CD4-positive, CD25-positive, alpha-beta regulatory T cell (primary cell): ENCODE data around the gene DCAF15. TPM values are rescaled to one million over a fixed set of nuclear protein-coding genes. Genes with fewer than 3 reads are reported as not detected.

Source experiments
- ATAC-seq, 2 donors: fragments of 150-1000 bp; cut with Tn5 transposase; one replicate each; pipeline ENCODE4 v1.10.0; 2021; ENCODE audit warnings: low read depth in 2 of 2, moderate number of reproducible peaks in 2 of 2, moderate library complexity in 1 of 2
- DNase-seq, 3 donors: peaks; one replicate each; pipeline versions ENCODE4 v3.0.0 to v3.0.0-alpha.2; 2012 to 2022; ENCODE audit warnings: mixed read lengths in 1 of 3
- H3K27ac ChIP-seq: one replicate; pipeline ENCODE4 v1.7.0; 2013; ENCODE audit warnings: mild to moderate bottlenecking, low read length; ENCODE audit not compliant: insufficient read depth, poor library complexity, severe bottlenecking
- H3K27me3 ChIP-seq: one replicate; pipeline ENCODE4 v1.7.0; 2013; ENCODE audit warnings: low read length; ENCODE audit not compliant: control insufficient read depth, insufficient read depth
- H3K36me3 ChIP-seq: one replicate; pipeline ENCODE4 v1.7.0; 2013; ENCODE audit warnings: mild to moderate bottlenecking, low read length, moderate library complexity; ENCODE audit not compliant: control insufficient read depth, insufficient read depth
- H3K4me1 ChIP-seq: 2 replicates; pipeline ENCODE4 v1.7.0; 2013; ENCODE audit warnings: mild to moderate bottlenecking, low read length; ENCODE audit not compliant: insufficient read depth, control insufficient read depth, poor library complexity, severe bottlenecking
- H3K4me3 ChIP-seq: one replicate; pipeline ENCODE4 v1.7.0; 2013; ENCODE audit warnings: low read depth, mild to moderate bottlenecking, low read length, moderate library complexity
- H3K9me3 ChIP-seq, 2 experiments: 1 replicate in 1 of 2; 2 replicates in 1 of 2; pipeline ENCODE4 v1.7.0; 2013; ENCODE audit warnings: low read length in 2 of 2, mild to moderate bottlenecking in 1 of 2, moderate library complexity in 1 of 2; ENCODE audit not compliant: control insufficient read depth in 2 of 2
- H3K27ac Mint-ChIP-seq, 3 donors: one replicate each; pipeline ENCODE4 v1.8.0; 2020 to 2022; ENCODE audit warnings: mild to moderate bottlenecking in 3 of 3, mixed read lengths in 3 of 3, moderate library complexity in 2 of 3
- H3K27me3 Mint-ChIP-seq: one replicate; pipeline ENCODE4 v1.8.0; 2022; ENCODE audit warnings: mild to moderate bottlenecking, mixed read lengths
- H3K36me3 Mint-ChIP-seq: one replicate; pipeline ENCODE4 v1.8.0; 2020; ENCODE audit warnings: mixed read lengths
- H3K4me1 Mint-ChIP-seq, 4 donors: one replicate each; pipeline ENCODE4 v1.8.0; 2020 to 2022; ENCODE audit warnings: mixed read lengths in 4 of 4, mild to moderate bottlenecking in 1 of 4
- H3K4me3 Mint-ChIP-seq, 4 donors: one replicate each; pipeline ENCODE4 v1.8.0; 2020 to 2022; ENCODE audit warnings: mild to moderate bottlenecking in 4 of 4, mixed read lengths in 4 of 4, moderate library complexity in 3 of 4
- H3K9me3 Mint-ChIP-seq, 7 donors: one replicate each; pipeline ENCODE4 v1.8.0; 2020 to 2022; ENCODE audit warnings: mixed read lengths in 7 of 7, mild to moderate bottlenecking in 3 of 7, moderate library complexity in 2 of 7
- polyA plus RNA-seq, 4 donors: library from polyadenylated mRNA; unstranded; fragments of 300-500 nt; fragmentation: Illumina TruSeq; gene quantifications; one replicate each; pipeline ENCODE4 v1.2.3, GENCODE V29; 2021
- total RNA-seq: library from RNA; stranded (reverse); gene quantifications from one replicate; pipeline ENCODE4 v1.2.3, GENCODE V29; 2022

The DCAF15 gene
- total and polyA plus RNA-seq, 5 donors from 2014 or later = 5.3 to 82.9 (median 6.2) TPM

DNA sequence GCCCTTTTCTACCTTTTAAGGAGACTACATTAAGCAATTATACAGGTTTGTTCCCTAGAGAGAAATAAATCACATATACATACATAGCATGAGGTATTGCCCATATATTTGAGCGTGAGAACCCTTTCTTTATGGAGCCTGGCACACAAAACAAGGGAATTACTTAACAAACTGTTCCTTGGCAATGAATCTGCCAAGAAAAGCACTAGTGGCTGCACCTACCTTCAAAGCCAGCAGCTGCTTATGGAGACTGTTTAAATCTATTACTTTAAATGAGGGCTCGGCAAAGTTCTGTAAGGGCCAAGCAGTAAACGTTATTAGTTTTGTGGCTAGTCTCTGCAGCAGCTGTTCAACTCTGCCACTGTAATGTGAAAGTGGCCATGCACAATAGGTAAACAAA lies 46.8 kb downstream of the DCAF15 start:
- peak overlapping the region; percentile 10 for H3K27ac ChIP-seq
- peaks cover 0 to 2% (median 0%) of the 10 kb centered on the region in 7 donors for H3K9me3 Mint-ChIP-seq
- ATAC-seq = no peak
- peaks cover 40% of the 10 kb centered on the region for H3K4me1 ChIP-seq
- peaks cover 7% of the 10 kb centered on the region for H3K36me3 Mint-ChIP-seq
- H3K36me3 ChIP-seq = peaks cover 7% of the 10 kb centered on the region
- peak overlapping the region; percentile 31 to 93 (median 81) for H3K27ac Mint-ChIP-seq
- peaks cover 4% of the 10 kb centered on the region for H3K27me3 Mint-ChIP-seq
- peaks cover 0 to 5% of the 10 kb centered on the region in 2 experiments for H3K9me3 ChIP-seq
- H3K4me3 Mint-ChIP-seq = peak overlapping the region in 1 of 4 donors; percentile 54
- peaks cover 15 to 58% (median 26%) of the 10 kb centered on the region in 4 donors for H3K4me1 Mint-ChIP-seq
- no peak overlapping the region for H3K4me3 ChIP-seq
- no peak for DNase-seq
- H3K27me3 ChIP-seq = no peaks in the 10 kb centered on the region

DNA sequence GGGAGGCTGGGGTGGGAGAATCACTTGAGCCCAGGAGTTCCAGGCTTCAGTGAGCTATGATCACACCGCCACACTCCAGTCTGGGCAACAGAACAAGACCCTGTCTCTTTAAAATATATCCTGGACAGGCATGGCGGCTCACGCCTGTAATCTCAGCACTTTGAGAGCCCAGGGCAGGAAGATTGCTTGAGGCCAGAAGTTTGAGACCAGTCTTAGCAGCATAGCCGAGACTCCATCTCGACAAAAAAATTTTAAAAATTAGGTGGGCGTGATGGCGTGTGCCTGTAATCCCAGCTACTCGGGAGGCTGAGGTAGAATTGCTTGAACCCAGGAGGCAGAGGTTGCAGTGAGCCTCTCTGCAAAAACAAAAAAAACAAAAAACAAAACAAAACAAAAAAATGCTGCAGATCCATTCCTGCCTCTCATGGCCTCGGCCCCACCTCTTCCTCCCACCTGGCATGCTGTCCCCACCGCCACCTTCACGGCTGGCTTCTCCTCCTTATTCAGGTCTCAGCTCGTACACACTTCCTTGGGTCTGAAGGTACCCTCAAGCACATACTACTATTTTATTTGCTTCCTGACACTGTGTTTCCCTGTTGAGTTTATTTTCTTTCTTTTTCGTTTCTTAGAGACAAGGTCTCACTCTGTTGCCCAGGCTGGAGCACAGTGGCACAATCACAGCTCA lies 48.5 kb downstream of the DCAF15 start:
- ATAC-seq = no peak
- H3K36me3 Mint-ChIP-seq = peaks cover 7% of the 10 kb centered on the region
- no peak for DNase-seq
- H3K27ac ChIP-seq = peak overlapping the region; percentile 86
- peak overlapping the region; percentile 95 to 98 (median 98) for H3K27ac Mint-ChIP-seq
- peaks cover 4% of the 10 kb centered on the region for H3K27me3 Mint-ChIP-seq
- H3K4me1 Mint-ChIP-seq = peaks cover 17 to 70% (median 36%) of the 10 kb centered on the region in 4 donors
- peaks cover 0 to 2% (median 0%) of the 10 kb centered on the region in 7 donors for H3K9me3 Mint-ChIP-seq
- peaks cover 7% of the 10 kb centered on the region for H3K36me3 ChIP-seq
- H3K4me3 Mint-ChIP-seq = peak overlapping the region in 3 of 4 donors; percentile 45 to 78 (median 72)
- H3K9me3 ChIP-seq = peaks cover 0 to 5% of the 10 kb centered on the region in 2 experiments
- H3K27me3 ChIP-seq = no peaks in the 10 kb centered on the region
- H3K4me1 ChIP-seq = peaks cover 55% of the 10 kb centered on the region
- H3K4me3 ChIP-seq = no peak overlapping the region

DNA sequence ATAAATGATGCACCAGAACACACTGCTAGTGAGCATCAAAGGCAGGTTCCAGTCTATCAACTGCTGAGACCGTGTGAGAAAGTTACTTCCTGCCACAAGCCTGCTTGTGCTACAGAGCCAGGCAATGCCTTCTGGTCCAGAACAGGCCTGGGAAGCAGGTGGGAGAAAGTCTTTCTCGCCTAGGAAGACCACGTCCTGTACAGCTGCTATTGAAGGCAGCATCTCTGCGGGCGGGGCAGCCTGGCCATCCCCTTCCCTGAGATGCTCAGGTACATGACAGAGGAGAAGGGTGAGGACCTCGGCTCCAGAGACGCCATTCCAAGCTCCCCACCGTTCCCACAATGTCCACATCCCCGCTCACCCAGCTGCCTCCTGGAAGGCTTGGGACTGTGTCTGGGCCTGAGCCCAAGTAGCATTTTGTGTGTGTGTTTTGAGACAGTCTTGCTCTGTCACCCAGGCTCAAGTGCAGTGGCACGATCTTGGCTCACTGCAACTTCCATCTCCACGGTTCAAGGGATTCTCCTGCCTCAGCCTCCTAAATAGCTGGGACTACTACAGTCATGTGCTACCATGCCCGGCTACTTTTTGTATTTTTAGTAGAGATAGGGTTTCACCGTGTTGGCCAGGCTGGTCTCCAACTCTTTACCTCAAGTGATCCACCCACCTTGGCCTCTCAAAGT lies 50.4 kb downstream of the DCAF15 start:
- H3K4me3 ChIP-seq = peak overlapping the region; percentile 70
- Mint-ChIP-seq H3K27ac (peak overlapping the region; percentile 94 to 98 (median 97)), H3K27me3 (peaks cover 11% of the 10 kb centered on the region), H3K4me3 (peak overlapping the region; percentile 76 to 84 (median 80)), H3K4me1 (peaks cover 17 to 73% (median 40%) of the 10 kb centered on the region in 4 donors), H3K36me3 (peaks cover 7% of the 10 kb centered on the region), H3K9me3 (peaks cover 0 to 2% (median 0%) of the 10 kb centered on the region in 7 donors)
- peaks cover 61% of the 10 kb centered on the region for H3K4me1 ChIP-seq
- H3K36me3 ChIP-seq = peaks cover 1% of the 10 kb centered on the region
- H3K27ac ChIP-seq = peak overlapping the region; percentile 86
- DNase-seq (peak in 1 of 3 donors; percentile 79), ATAC-seq (no peak)
- H3K27me3 ChIP-seq = no peaks in the 10 kb centered on the region
- H3K9me3 ChIP-seq = peaks cover 0 to 5% of the 10 kb centered on the region in 2 experiments

DNA sequence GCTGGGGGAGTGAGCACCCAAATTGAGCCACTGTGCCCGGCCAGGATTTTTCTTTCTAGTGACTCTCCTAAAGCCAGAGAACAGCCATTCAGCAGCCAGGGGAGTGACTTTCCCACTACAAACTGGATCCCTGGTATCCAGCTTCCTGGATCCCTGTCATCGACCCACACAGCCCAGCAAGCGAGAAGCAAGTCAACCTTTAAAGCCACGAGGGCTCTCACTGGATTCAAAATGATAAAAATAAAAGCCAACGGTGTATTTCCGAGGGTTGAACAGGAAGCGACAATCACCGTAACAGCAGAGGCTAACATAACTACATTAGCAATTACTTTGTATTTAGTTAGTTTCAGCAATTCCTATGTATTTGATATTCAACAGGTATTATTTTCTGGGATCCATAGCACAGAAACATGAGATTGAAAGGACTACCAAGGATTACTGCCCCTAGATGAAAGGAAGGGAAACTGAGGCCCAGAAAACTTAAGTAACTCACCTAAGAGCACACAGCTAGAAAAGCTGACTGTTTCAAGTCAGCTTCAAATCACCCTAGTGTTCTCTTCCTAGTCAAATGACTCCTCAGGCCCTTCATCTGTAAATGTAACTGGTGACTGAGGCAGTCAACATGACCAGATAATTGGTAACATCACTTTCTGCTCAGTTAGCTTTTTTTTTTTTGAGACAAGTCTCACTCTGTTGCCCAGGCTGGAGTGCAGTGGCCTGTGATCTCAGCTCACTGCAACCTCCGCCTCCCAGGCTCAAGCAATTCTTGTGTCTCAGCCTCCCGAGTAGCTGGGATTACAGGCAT lies 51.1 kb downstream of the DCAF15 start:
- peak in 2 of 3 donors; percentile 54 to 75 for DNase-seq
- no peaks in the 10 kb centered on the region for H3K27me3 ChIP-seq
- Mint-ChIP-seq H3K27me3 (peaks cover 11% of the 10 kb centered on the region), H3K9me3 (peaks cover 0 to 2% (median 0%) of the 10 kb centered on the region in 7 donors), H3K4me3 (peak overlapping the region; percentile 76 to 84 (median 80)), H3K27ac (peak overlapping the region; percentile 94 to 98 (median 97)), H3K4me1 (peaks cover 17 to 65% (median 40%) of the 10 kb centered on the region in 4 donors), H3K36me3 (peaks cover 7% of the 10 kb centered on the region)
- peak overlapping the region; percentile 70 for H3K4me3 ChIP-seq
- peak overlapping the region; percentile 86 for H3K27ac ChIP-seq
- no peak for ATAC-seq
- peaks cover 0 to 5% of the 10 kb centered on the region in 2 experiments for H3K9me3 ChIP-seq
- H3K4me1 ChIP-seq = peaks cover 61% of the 10 kb centered on the region
- H3K36me3 ChIP-seq = no peaks in the 10 kb centered on the region

DNA sequence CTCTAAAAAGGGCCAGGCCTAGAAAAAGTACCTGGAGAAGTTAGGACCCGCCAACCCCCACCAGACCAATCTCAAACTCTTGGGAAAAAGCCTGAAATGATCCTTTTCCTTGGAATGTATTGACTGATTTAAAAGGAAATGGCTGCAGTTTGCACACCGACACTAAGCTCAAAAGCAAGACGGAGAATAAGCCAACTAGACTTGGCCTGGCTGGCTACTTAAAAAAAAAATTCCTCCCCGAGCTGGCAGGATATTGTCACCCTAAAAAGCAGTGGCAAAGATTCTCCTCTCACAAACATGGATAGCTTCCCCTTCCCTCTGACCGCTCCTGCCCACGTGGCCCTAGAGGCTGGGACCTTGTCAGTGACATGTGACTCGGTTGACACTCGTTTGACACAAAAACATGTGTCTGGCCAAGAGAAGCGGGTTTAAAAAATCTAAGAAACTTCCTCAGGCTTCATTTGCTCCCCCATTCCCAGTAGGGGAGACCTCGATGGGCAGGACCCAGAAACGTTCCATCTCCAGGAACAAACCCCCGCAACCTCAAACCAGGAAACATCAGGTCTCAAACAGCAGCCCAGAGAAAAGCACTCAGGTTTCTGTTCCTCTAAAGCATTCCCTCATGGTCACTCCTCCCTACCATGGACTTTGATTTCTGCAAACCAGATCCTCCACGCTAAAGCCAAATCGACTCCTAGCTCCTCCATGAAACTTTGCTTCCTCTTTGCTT lies 52.5 kb downstream of the DCAF15 start:
- peak overlapping the region; percentile 87 to 98 (median 95) for H3K27ac Mint-ChIP-seq
- H3K9me3 ChIP-seq = no peaks in the 10 kb centered on the region
- H3K4me1 ChIP-seq = peaks cover 61% of the 10 kb centered on the region
- H3K27ac ChIP-seq = peak overlapping the region; percentile 100
- no peaks in the 10 kb centered on the region for H3K9me3 Mint-ChIP-seq
- no peak for DNase-seq
- ATAC-seq = no peak
- peaks cover 17 to 60% (median 37%) of the 10 kb centered on the region in 4 donors for H3K4me1 Mint-ChIP-seq
- no peaks in the 10 kb centered on the region for H3K36me3 ChIP-seq
- H3K4me3 Mint-ChIP-seq = peak overlapping the region; percentile 81 to 91 (median 88)
- peak overlapping the region; percentile 81 for H3K4me3 ChIP-seq
- peaks cover 11% of the 10 kb centered on the region for H3K27me3 Mint-ChIP-seq
- H3K36me3 Mint-ChIP-seq = peaks cover 3% of the 10 kb centered on the region
- H3K27me3 ChIP-seq = no peaks in the 10 kb centered on the region

- no peaks in the 10 kb centered on the region for H3K27me3 ChIP-seq
- ATAC-seq (peak; percentile 43 to 44), DNase-seq (peak; percentile 88 to 90 (median 89))
- H3K4me1 ChIP-seq = peaks cover 57% of the 10 kb centered on the region
- Mint-ChIP-seq H3K27ac (peak overlapping the region; percentile 87 to 98 (median 95)), H3K36me3 (peaks cover 3% of the 10 kb centered on the region), H3K27me3 (peaks cover 11% of the 10 kb centered on the region), H3K4me1 (peaks cover 17 to 52% (median 34%) of the 10 kb centered on the region in 4 donors), H3K4me3 (peak overlapping the region; percentile 81 to 92 (median 90)), H3K9me3 (no peaks in the 10 kb centered on the region)
- H3K9me3 ChIP-seq = no peaks in the 10 kb centered on the region
- peak overlapping the region; percentile 100 for H3K27ac ChIP-seq
- peak overlapping the region; percentile 81 for H3K4me3 ChIP-seq
- H3K36me3 ChIP-seq = no peaks in the 10 kb centered on the region
Measured at GRCh38 chr19:14005349-14006084, 53.2 kb downstream of the DCAF15 start.
